Measurements from ENCODE around the gene PRPF6. TPM values are rescaled to one million over a fixed set of nuclear protein-coding genes. Genes with fewer than 3 reads are reported as not detected.

The PRPF6 gene, protein sequence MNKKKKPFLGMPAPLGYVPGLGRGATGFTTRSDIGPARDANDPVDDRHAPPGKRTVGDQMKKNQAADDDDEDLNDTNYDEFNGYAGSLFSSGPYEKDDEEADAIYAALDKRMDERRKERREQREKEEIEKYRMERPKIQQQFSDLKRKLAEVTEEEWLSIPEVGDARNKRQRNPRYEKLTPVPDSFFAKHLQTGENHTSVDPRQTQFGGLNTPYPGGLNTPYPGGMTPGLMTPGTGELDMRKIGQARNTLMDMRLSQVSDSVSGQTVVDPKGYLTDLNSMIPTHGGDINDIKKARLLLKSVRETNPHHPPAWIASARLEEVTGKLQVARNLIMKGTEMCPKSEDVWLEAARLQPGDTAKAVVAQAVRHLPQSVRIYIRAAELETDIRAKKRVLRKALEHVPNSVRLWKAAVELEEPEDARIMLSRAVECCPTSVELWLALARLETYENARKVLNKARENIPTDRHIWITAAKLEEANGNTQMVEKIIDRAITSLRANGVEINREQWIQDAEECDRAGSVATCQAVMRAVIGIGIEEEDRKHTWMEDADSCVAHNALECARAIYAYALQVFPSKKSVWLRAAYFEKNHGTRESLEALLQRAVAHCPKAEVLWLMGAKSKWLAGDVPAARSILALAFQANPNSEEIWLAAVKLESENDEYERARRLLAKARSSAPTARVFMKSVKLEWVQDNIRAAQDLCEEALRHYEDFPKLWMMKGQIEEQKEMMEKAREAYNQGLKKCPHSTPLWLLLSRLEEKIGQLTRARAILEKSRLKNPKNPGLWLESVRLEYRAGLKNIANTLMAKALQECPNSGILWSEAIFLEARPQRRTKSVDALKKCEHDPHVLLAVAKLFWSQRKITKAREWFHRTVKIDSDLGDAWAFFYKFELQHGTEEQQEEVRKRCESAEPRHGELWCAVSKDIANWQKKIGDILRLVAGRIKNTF
- 10 to 100 TPM; 86.0 to 95.4 (median 92.7) TPM for polyA plus RNA-seq (ENCODE audit: insufficient read length in 4 of 4)

DNA sequence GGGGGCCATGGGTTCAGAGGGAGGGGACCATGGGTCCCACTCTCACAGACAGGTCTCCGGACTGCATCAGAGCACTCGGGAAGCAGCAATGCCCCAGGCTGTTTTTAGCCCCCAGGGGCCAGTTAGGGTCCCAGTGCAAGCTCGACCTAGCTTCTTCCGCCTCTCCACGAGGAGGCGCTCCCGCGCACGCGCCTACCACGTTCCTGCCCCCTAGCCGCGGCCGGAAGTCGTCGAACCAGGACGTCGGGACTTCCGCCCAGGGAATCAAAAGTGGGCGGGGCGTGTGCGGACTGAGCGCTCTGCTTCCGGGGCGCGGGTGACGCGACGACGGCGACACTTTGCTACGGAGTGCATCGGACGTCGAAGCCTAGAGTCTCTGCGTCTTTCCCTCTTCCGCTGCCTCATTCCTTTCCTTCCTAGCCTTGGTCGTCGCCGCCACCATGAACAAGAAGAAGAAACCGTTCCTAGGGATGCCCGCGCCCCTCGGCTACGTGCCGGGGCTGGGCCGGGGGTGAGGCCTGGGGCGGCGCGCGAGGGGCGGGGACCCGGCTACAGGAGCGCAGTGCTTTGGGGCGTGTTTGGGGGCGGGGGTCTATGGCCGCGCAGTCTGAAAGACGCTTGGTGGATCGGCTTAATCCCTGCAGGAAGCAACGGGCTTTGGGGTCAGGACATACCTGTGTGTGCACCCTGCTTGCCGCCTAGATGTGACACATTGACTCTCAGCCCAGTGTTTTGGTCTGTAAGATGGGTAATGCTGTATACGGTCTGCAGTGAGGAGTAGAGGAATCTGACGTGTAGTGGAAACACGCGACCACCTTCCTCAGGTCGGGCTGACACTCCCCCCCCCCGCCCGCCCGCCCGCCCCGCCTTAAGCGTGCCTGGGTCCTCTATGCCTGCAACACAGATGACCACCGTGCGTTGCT lies at the start of gene PRPF6:
Gene PRPF6 (plus strand): TSS at position 327 of the 923 bp plus-strand sequence. CDS start 114 bp downstream, at position 441.
- DNase-seq (ENCODE audit: low read depth in 4 of 4, low spot score in 2 of 4) = peak; percentile 72 to 89 (median 82)

GRCh38 chr20:63931735-63932134 lies 49.2 kb upstream of the PRPF6 start:
- no peak for DNase-seq (ENCODE audit: low read depth in 4 of 4, low spot score in 2 of 4)

DNA sequence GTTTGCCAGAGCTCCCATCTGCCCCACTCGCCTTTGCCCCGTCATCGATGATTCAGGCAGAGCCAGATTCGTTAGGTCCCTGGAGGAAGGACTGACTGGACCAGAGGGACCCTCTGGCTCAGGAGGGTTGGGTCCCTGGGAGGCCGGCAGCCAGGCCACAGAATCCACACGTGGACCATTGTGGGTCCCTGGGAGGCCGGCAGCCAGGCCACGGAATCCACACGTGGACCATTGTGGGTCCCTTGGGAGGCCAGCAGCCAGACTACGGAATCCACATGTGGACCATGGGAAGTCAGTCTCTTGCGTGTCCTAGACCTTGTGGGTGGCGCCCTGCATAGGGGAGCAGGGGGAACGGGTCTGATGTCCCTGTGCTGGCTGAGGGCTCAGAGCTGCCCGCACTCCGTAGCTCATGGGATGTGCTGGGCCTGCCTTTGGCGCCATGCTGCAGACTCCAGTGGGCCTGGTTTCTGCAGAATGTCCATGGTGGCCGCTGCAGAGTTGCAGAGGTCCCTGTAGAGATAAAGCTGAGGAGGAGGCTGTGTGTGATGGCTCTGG lies 48.2 kb upstream of the PRPF6 start:
- no peak for DNase-seq (ENCODE audit: low read depth in 4 of 4, low spot score in 2 of 4)

- no peak for DNase-seq (ENCODE audit: low read depth in 4 of 4, low spot score in 2 of 4)
Observed at GRCh38 chr20:63933646-63934045, 47.3 kb upstream of the PRPF6 start.

- DNase-seq (ENCODE audit: low read depth in 4 of 4, low spot score in 2 of 4) = no peak
Observed at GRCh38 chr20:63934271-63935068, 46.5 kb upstream of the PRPF6 start.

GRCh38 chr20:63935447-63935846 lies 45.5 kb upstream of the PRPF6 start:
- DNase-seq (ENCODE audit: low read depth in 4 of 4, low spot score in 2 of 4) = no peak

GRCh38 chr20:63937596-63937995 lies 43.3 kb upstream of the PRPF6 start:
- DNase-seq (ENCODE audit: low read depth in 4 of 4, low spot score in 2 of 4) = no peak

GRCh38 chr20:63939061-63939935 lies 41.6 kb upstream of the PRPF6 start:
- no peak for DNase-seq (ENCODE audit: low read depth in 4 of 4, low spot score in 2 of 4)

- no peak for DNase-seq (ENCODE audit: low read depth in 4 of 4, low spot score in 2 of 4)
Observed at GRCh38 chr20:63940071-63940471, 40.9 kb upstream of the PRPF6 start.

DNA sequence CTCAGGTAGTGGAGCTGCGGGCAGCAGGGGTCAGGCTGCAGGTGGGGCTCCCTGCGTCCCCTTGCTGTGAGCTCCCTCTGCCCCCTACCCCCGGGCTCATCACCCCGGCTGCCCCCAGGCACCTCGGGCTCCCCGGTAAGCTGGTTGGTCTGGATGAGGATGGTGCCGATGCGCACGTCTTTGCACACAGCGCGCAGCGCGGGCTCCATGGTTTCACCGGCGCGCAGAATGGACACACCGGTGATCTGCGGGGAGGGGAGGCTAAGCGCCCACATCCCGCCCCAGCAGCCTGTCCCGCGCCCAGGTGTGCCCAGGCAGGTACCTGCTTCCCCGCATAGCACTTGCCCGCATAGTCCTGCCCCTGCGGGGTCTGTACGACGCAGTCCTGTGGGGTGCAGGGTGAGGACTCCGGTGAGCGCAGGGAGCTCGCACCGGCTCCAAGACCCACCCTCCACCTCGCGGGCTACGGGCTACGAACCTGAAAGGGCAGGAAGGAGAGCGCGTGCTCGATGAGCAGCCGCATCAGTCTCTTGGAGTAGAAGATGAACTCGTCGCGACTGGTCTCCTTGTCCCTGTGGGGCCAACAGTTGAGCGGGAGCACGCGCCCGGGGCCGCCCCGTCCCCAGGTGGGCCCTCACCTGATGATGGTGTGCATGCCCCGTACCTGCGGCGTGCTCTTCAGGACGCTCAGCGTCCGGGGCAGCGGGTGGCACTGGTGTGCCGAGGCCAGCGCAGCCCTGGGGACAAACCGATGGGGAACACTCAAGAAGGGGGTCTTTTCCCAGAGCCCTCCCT lies 40.3 kb upstream of the PRPF6 start:
- no peak for DNase-seq (ENCODE audit: low read depth in 4 of 4, low spot score in 2 of 4)

DNA sequence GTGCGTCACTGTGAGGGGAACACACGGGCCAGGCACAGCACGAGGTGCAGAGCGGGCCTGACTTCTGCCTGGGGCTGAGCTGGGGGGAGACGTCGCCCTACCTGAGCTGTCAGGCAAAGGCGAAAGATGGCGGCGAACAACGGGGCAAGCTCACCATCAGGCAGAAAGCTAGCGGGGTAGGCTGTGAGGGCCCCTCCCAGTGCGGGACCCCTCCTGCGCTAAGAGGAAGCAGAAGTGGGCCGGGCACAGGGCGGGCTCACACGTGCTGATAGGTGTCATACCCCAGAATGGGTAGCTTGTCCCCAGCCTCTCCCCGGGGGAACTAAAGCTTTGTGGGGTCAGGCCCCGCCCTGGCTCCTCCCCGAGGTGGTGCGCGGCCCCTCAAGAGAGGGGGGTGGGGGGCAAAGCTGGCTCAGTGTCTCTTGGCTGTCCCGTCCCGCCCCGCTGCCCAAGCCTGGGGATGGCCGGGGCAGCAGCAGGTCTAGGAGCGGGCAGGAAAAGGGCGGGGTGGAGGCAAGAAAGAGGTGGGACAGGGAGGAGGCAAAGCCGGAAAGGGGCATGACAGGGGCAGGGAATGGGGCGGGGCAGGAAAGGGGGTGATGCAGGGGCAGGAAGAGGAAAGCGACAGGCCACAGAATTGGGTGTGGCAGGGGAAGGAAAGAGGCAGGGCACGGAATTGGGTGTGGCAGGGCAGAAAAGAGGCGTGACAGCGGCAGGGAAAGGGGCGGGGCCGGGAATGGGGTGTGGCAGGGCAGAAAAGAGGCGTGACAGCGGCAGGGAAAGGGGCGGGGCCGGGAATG lies 39.5 kb upstream of the PRPF6 start:
- no peak for DNase-seq (ENCODE audit: low read depth in 4 of 4, low spot score in 2 of 4)

DNA sequence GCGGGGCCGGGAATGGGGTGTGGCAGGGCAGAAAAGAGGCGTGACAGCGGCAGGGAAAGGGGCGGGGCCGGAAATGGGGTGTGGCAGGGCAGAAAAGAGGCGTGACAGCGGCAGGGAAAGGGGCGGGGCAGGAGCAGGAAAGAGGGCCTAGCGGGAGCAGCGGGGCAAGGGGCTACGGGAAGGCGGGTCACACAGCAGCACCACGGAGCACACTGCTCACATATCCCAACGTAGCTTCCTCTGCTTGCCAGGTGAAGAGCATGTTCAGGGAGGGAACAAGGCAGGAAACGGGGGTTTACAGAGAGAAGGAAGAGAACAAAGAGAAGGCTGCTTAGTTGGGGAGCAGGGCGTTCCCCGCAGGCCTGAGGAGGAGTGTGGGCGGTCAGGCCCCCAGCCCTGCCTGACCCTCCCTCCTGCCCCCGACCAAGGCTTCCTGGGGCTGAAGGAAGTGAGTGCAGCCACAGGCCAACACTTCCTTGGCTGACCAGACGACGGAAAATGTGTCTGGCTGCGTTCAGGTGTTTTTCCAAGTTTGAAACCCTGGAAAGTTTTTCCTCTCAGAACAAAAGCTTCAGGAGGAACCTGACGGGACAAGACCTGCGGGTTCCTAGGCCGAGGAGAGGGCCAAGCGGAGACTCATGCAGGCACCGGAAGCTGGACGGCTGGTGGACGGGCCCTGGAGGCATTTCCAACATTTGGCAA lies 38.5 kb upstream of the PRPF6 start:
- DNase-seq (ENCODE audit: low read depth in 4 of 4, low spot score in 2 of 4) = no peak

DNA sequence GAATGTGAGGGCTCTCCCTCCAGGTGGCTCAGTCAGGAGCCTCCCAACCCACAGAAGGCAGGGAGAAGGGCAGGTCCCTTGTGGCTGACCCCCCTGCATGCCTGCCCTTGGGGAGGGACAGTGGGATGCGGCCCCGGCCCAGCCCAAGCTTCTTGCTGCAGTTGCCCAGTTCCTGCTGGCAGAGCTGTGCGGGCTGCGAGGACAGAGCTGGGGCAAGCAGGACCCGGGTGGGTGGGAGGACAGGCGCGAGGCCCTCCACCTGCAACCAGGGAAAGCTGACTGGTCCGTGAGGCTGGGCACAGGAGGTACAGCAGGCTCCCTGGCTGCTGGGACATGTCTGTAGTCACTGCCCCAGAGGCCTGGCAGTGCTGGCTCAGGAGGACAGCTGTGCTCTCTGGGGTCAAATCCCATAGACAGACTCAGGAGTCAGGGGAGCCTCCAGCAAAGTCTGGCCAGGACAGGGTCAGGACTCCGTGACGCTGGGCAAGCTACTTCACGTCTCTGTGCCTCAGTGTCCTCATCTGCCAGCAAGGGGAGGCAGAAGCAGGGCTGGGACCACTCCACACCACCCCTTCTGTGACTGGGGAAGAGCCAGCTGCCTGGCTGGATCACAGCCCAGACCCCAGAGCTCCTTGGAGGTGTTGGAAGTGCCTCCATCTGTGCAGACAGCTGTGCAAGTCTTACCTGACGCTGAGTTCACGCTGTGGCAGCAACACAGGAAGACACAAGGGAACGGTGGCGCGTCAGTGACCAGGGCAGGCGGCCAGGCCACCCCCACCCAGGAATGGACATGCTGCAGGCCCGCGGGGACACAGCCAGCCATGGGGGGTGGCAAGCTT lies 37.7 kb upstream of the PRPF6 start:
- DNase-seq (ENCODE audit: low read depth in 4 of 4, low spot score in 2 of 4) = no peak

- DNase-seq (ENCODE audit: low read depth in 4 of 4, low spot score in 2 of 4) = no peak
Observed at GRCh38 chr20:63943808-63944077, 37.2 kb upstream of the PRPF6 start.

Measured in left renal cortex interstitium (tissue), 4 donors.